Heart left ventricle (tissue), 16 donors: Measurements from ENCODE around the gene ULK1. TPM values are rescaled to one million over a fixed set of nuclear protein-coding genes. Genes with fewer than 3 reads are reported as not detected.
"Not testable (repeated sequence)": the region's sequence is repeated elsewhere in the genome, so short reads cannot be mapped to it uniquely, and the experiment has no call there.

ENCODE experiments used
- ATAC-seq, 4 donors: fragments of 200-7000 bp; cut with Tn5 transposase; one replicate each; pipeline ENCODE4 v1.9.1; 2020 to 2022; ENCODE audit warnings: moderate library complexity in 4 of 4, mild to moderate bottlenecking in 3 of 4, moderate number of reproducible peaks in 1 of 4
- DNase-seq, 5 donors: peaks; one replicate each; pipeline ENCODE4 v3.0.0-alpha.2; 2020
- H3K27ac ChIP-seq, 12 donors: fragments of 200-600 bp; sonication (generic) in 4 of 12; one replicate each; pipeline versions ENCODE4 v1.5.0 to v1.8.0; 2016 to 2022; ENCODE audit warnings: mild to moderate bottlenecking in 2 of 12
- H3K27me3 ChIP-seq, 9 donors: fragments of 200-600 bp; sonication (generic) in 2 of 9; one replicate each; pipeline versions ENCODE4 v1.5.1 to v1.8.0; 2016 to 2022; ENCODE audit warnings: mild to moderate bottlenecking in 3 of 9
- H3K36me3 ChIP-seq, 9 donors: fragments of 200-600 bp; sonication (generic) in 2 of 9; one replicate each; pipeline versions ENCODE4 v1.5.0 to v1.8.0; 2018 to 2022; ENCODE audit warnings: mild to moderate bottlenecking in 2 of 9
- H3K4me1 ChIP-seq, 12 donors: fragments of 200-600 bp; sonication (generic) in 4 of 12; one replicate each; pipeline versions ENCODE4 v1.5.0 to v1.8.0; 2016 to 2022; ENCODE audit warnings: mild to moderate bottlenecking in 3 of 12
- H3K4me3 ChIP-seq, 12 donors: fragments of 200-600 bp; sonication (generic) in 4 of 12; one replicate each; pipeline versions ENCODE4 v1.5.0 to v1.8.0; 2017 to 2022; ENCODE audit warnings: mild to moderate bottlenecking in 9 of 12, moderate library complexity in 4 of 12
- H3K9me3 ChIP-seq, 12 donors: fragments of 200-600 bp; sonication (generic) in 4 of 12; one replicate each; pipeline versions ENCODE4 v1.5.0 to v1.8.0; 2016 to 2022; ENCODE audit warnings: mild to moderate bottlenecking in 1 of 12
- CTCF ChIP-seq, 12 donors: fragments of 200-600 bp; sonication (generic) in 4 of 12; IDR thresholded peaks; one replicate each; pipeline versions ENCODE4 v1.5.0 to v1.8.0; 2018 to 2022; ENCODE audit warnings: antibody characterized with exemption in 12 of 12, mild to moderate bottlenecking in 5 of 12
- POLR2A ChIP-seq, 2 donors: fragments of 450-650 bp; IDR thresholded peaks; one replicate each; pipeline ENCODE4 v1.6.1; 2017; ENCODE audit warnings: antibody characterized with exemption in 2 of 2, mild to moderate bottlenecking in 2 of 2, moderate library complexity in 2 of 2
- WGBS, 4 donors: extraction: QIAGEN DNeasy Blood & Tissue Kit in 2 of 4; methylation state at CpG; one replicate each; pipeline versions ENCODE4 v1.1.5 to v1.1.7; 2013 to 2018; 5-methylcytosine and 5-hydroxymethylcytosine counted together
- intact Hi-C, 10 donors: fragments of 100-400 bp; cut with DNase I; formaldehyde crosslinking; loops; one replicate each; pipeline versions ENCODE4 v1.11.1 to v1.14.2; 2022
- polyA plus RNA-seq, 2 donors: library from polyadenylated mRNA; stranded (reverse); fragments of 200-250 nt; gene quantifications; one replicate each; pipeline ENCODE4 v1.2.3, GENCODE V29; 2013
- total RNA-seq, 9 donors: library from RNA; depleted of rRNA in 2 of 9; stranded (reverse); fragments of >200 nt in 2 of 9; fragmentation: NEBNext Ultra II Directional in 3 of 9; extraction: Animal tissue kit (Norgen Biotek cat#: 25700) in 3 of 9; gene quantifications; one replicate each; pipeline versions ENCODE4 v1.1.0 to v1.2.4, GENCODE V29; 2016 to 2023
- donor health status: ischemic (EF 13 %, LVEDD 7.1; RV severe dilation, severe dysfunction).
- donor health status: healthy with polysubstance abuse.
- donor health status: DM: no; HTN: yes; CAD: no.
- donor health status: DM: no; HTN: no; CAD: no.
- donor health status: ischemic (EF 25% LVEDD 6.9; RV normal size, moderate dysfunction).
- donor health status: ischemic (EF 25% LVEDD 5.7; RV mildly dilated, moderate dysfunction).
- donor health status: healthy.
- donor health status: DM: yes; HTN: yes; CAD: no.
- donor health status: ischemic (EF 35%, LVEDD 5.7; RV mildly dilated, moderate dysfunction).
- donor health status: nonischemic (EF 11% LVEDD 7.7; RV severe dilation, severe dysfunction).
- donor health status: DM: yes; HTN: yes; CAD: no.
- donor health status: PGD.
- donor health status: ischemic (EF 29% LVEDD 5.4; RV normal size, mild dysfunction).
- donor health status: nonischemic (EF 23%, LVEDD 6.1; RV moderate dilation, normal function).

Gene ULK1
- total and polyA plus RNA-seq, 11 donors, result 21.9 to 56.0 (median 41.8) TPM

- Histone ChIP-seq H3K27me3 (no peaks in the 10 kb centered on the region), H3K4me1 (peaks cover 0 to 47% (median 15%) of the 10 kb centered on the region in 12 donors), H3K27ac (peak overlapping the region; percentile 46 to 87 (median 81)), H3K36me3 (no peaks in the 10 kb centered on the region), H3K9me3 (no peaks in the 10 kb centered on the region), H3K4me3 (peak overlapping the region; percentile 62 to 99 (median 92))
- intact Hi-C loops, result loop anchor here in 1 of 10 donors (10.0 kb wide), 1 partner anchor 116 kb away; no protein-coding TSS in a partner anchor
- 1% methylated on average over 31 to 79 of the region's 79 CpGs for WGBS, 4 donors
- DNase-seq, result peak in 4 of 5 donors; percentile 25 to 77 (median 40)
- peak in 2 of 4 donors; percentile 14 to 18 for ATAC-seq
- no peak for TF ChIP-seq POLR2A (IDR thresholded peaks at IDR 0.05)
- TF ChIP-seq CTCF (IDR thresholded peaks at IDR 0.05), result no peak
Observed at GRCh38 chr12:131950182-131950913, 55.9 kb downstream of the ULK1 start.

- ATAC-seq, DNase-seq, H3K9me3 ChIP-seq, H3K27ac ChIP-seq, H3K27me3 ChIP-seq, H3K4me3 ChIP-seq, H3K36me3 ChIP-seq: not testable (repeated sequence)
- WGBS, 4 donors, result 93 to 95% (median 94%) methylated on average over 9 of the region's 9 CpGs
- H3K4me1 ChIP-seq, result peaks cover 0 to 48% (median 34%) of the 10 kb centered on the region in 12 donors
- intact Hi-C loops, result loop anchor here in 1 of 10 donors (10.0 kb wide), 1 partner anchor 119 kb away; no protein-coding TSS in a partner anchor
Observed at GRCh38 chr12:131953810-131954209, 59.4 kb downstream of the ULK1 start.

- not testable (repeated sequence) for H3K27ac ChIP-seq, ATAC-seq, DNase-seq, H3K9me3 ChIP-seq, H3K4me3 ChIP-seq, H3K27me3 ChIP-seq, H3K36me3 ChIP-seq
- peaks cover 0 to 49% (median 39%) of the 10 kb centered on the region in 12 donors for H3K4me1 ChIP-seq
- WGBS, 4 donors, result 91 to 96% (median 96%) methylated on average over 13 of the region's 13 CpGs
- intact Hi-C loops, result loop anchor here in 1 of 10 donors (10.0 kb wide), 1 partner anchor 120 kb away; no protein-coding TSS in a partner anchor
Observed at GRCh38 chr12:131954460-131954859, 60.0 kb downstream of the ULK1 start.

GRCh38 chr12:131959116-131959515 is 64.7 kb downstream of the ULK1 start:
- Histone ChIP-seq H3K27me3 (no peaks in the 10 kb centered on the region), H3K4me1 (peaks cover 0 to 47% (median 32%) of the 10 kb centered on the region in 12 donors), H3K9me3 (no peaks in the 10 kb centered on the region), H3K27ac (no peak overlapping the region), H3K4me3 (no peak overlapping the region), H3K36me3 (peaks cover 0 to 21% (median 7%) of the 10 kb centered on the region in 9 donors)
- no peak for DNase-seq
- ATAC-seq, result peak in 1 of 4 donors; percentile 12
- intact Hi-C loops, result loop anchor here in 2 of 10 donors (5.0 to 10.0 kb wide), 2 partner anchors 43 to 124 kb away; no protein-coding TSS in a partner anchor
- TF ChIP-seq CTCF (IDR thresholded peaks at IDR 0.05), result no peak
- TF ChIP-seq POLR2A (IDR thresholded peaks at IDR 0.05), result no peak
- WGBS, 4 donors, result 39 to 69% (median 64%) methylated on average over 4 of the region's 4 CpGs
